Ovary (tissue), 3 donors: Measurements from ENCODE around the gene AGAP2.

Experiments used
- EP300 ChIP-seq: sonication (generic); formaldehyde crosslinking; IDR thresholded peaks from one replicate; pipeline ENCODE4 v1.6.1; 2017; ENCODE audit warnings: antibody characterized with exemption
- POLR2A ChIP-seq: fragments of 450-650 bp; IDR thresholded peaks from one replicate; pipeline ENCODE4 v1.6.1; 2017; ENCODE audit warnings: antibody characterized with exemption, mild to moderate bottlenecking, moderate library complexity
- TF ChIP-seq, protein P1 (sequence below), 3 donors: fragments of 450-650 bp in 2 of 3; fragments of 200-600 bp in 1 of 3; IDR thresholded peaks; one replicate each; pipeline versions ENCODE4 v1.5.1 to v1.8.0; 2016 to 2022; ENCODE audit warnings: antibody characterized with exemption in 3 of 3, mild to moderate bottlenecking in 1 of 3
- donor health status: DM: no; HTN: no; CAD: no.

DNA sequence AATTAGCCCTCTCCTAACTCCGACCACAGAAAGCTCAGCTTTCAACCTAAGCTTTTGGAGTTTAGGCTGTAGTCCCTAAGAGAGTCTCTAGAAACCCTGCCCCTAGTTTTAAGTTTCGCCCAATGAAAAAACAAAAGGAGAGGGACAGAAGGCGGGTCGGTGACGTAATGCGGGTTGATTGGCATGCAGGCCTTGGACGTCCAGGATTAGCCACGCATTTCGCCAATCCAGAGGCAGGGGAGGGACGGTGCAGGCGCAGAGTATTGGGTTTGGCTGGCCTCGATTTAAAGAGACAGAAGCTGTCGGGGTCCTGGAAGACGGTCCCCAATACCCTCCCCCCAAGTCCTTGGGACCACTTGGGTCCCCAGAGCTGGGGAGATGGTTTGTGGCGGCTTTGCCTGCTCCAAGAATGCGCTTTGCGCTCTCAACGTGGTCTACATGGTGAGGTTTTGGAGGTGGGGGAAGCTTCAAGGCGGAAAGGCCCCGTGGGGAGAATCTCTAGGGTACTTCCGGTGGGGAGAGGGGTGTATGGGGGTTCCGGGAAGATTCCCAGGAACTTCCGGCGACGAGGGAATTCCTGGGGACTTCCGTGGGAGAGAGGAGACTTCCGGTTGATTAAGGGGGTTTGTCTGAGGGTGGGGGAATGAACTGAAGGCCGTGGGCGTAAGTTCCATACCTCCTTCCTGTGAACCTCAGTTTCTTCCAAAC, 6.4 kb upstream of the AGAP2 start, which contains the start of gene TSPAN31:
- TF ChIP-seq POLR2A (peak; percentile 74), EP300 (no peak)
- TF ChIP-seq, protein P1, sequence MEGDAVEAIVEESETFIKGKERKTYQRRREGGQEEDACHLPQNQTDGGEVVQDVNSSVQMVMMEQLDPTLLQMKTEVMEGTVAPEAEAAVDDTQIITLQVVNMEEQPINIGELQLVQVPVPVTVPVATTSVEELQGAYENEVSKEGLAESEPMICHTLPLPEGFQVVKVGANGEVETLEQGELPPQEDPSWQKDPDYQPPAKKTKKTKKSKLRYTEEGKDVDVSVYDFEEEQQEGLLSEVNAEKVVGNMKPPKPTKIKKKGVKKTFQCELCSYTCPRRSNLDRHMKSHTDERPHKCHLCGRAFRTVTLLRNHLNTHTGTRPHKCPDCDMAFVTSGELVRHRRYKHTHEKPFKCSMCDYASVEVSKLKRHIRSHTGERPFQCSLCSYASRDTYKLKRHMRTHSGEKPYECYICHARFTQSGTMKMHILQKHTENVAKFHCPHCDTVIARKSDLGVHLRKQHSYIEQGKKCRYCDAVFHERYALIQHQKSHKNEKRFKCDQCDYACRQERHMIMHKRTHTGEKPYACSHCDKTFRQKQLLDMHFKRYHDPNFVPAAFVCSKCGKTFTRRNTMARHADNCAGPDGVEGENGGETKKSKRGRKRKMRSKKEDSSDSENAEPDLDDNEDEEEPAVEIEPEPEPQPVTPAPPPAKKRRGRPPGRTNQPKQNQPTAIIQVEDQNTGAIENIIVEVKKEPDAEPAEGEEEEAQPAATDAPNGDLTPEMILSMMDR (IDR thresholded peaks at IDR 0.05): no peak
